K562 (cell line): ENCODE results near the gene OR4N5. TPM values are rescaled to one million over a fixed set of nuclear protein-coding genes. Genes with fewer than 3 reads are reported as not detected.
A peak's percentile ranks its signal among the peaks of the same experiment; 100 is the strongest.

Source experiments
- ARNT ChIP-seq, 2 experiments: fragments of 450-650 bp; IDR thresholded peaks; 2 replicates each; pipeline ENCODE4 v1.6.1; 2016; ENCODE audit warnings: mild to moderate bottlenecking in 1 of 2
- CBFA2T2 ChIP-seq: fragments of 450-650 bp; conservative IDR thresholded peaks from 2 replicates; pipeline ENCODE4 v1.6.1; 2017; ENCODE audit warnings: mild to moderate bottlenecking
- CREM ChIP-seq: IDR thresholded peaks from 2 replicates; pipeline ENCODE4 v1.6.1; 2014; ENCODE audit warnings: antibody characterized with exemption, low read depth
- DACH1 ChIP-seq: fragments of 450-650 bp; IDR thresholded peaks from 2 replicates; pipeline ENCODE4 v1.6.1; 2018; ENCODE audit not compliant: partially characterized antibody
- GATAD2A ChIP-seq: fragments of 450-650 bp; IDR thresholded peaks from 2 replicates; pipeline ENCODE4 v1.6.1; 2017
- JUND ChIP-seq, 2 experiments: IDR thresholded peaks; 2 replicates in 1 of 2; 3 replicates in 1 of 2; pipeline ENCODE4 v1.6.1; 2011; ENCODE audit warnings: borderline replicate concordance in 2 of 2, low read depth in 2 of 2, low read length in 2 of 2, improper control_type of control experiment in 1 of 2, missing biosample characterization in 1 of 2, missing genetic modification characterization in 1 of 2, missing genetic modification reagents in 1 of 2
- MBD2 ChIP-seq: sonication (generic); IDR thresholded peaks from 2 replicates; pipeline ENCODE4 v1.6.1; 2016; ENCODE audit warnings: low read depth, borderline replicate concordance
- MTF1 ChIP-seq: fragments of 250-450 bp; sonication (Bioruptor Pico); IDR thresholded peaks from 2 replicates; pipeline ENCODE4 v1.9.0; 2021; ENCODE audit warnings: moderate library complexity, mild to moderate bottlenecking, inconsistent platforms, borderline replicate concordance
- NEUROD1 ChIP-seq: fragments of 150-350 bp; IDR thresholded peaks from 2 replicates; pipeline ENCODE4 v1.6.1; 2014; ENCODE audit warnings: borderline replicate concordance, low read length, low read depth; ENCODE audit not compliant: partially characterized antibody
- NFE2 ChIP-seq: IDR thresholded peaks from 2 replicates; pipeline ENCODE4 v1.6.1; 2014; ENCODE audit warnings: antibody characterized with exemption, low read depth
- PHF8 ChIP-seq: fragments of 200-600 bp; sonication (generic); IDR thresholded peaks from 2 replicates; pipeline ENCODE4 v1.6.1; 2012; ENCODE audit warnings: mixed run types, mild to moderate bottlenecking, inconsistent platforms, low read length, moderate library complexity, borderline replicate concordance
- POLR3G ChIP-seq: IDR thresholded peaks from 2 replicates; pipeline ENCODE4 v1.6.1; 2011; ENCODE audit not compliant: insufficient read length, insufficient replicate concordance; ENCODE audit errors: extremely low read depth
- RCOR1 ChIP-seq, 2 experiments: IDR thresholded peaks; 2 replicates each; pipeline ENCODE4 v1.6.1; 2012; ENCODE audit warnings: low read depth in 2 of 2, low read length in 2 of 2, borderline replicate concordance in 1 of 2, improper control_type of control experiment in 1 of 2
- TFE3 ChIP-seq: fragments of 450-650 bp; formaldehyde crosslinking; IDR thresholded peaks from 2 replicates; pipeline ENCODE4 v1.4.0; 2020; ENCODE audit warnings: mild to moderate bottlenecking, mixed read lengths
- THAP12 ChIP-seq: fragments of 250-450 bp; sonication (Bioruptor Pico); IDR thresholded peaks from 2 replicates; pipeline ENCODE4 v1.9.0; 2021; ENCODE audit warnings: mild to moderate bottlenecking, inconsistent platforms
- ZBED1 ChIP-seq: IDR thresholded peaks from 2 replicates; pipeline ENCODE4 v1.6.1; 2014
- ZMIZ1 ChIP-seq, 2 experiments: fragments of 150-350 bp in 1 of 2; IDR thresholded peaks; 2 replicates each; pipeline ENCODE4 v1.6.1; 2012 to 2016; ENCODE audit warnings: low read depth in 2 of 2, low read length in 2 of 2, mild to moderate bottlenecking in 1 of 2, moderate library complexity in 1 of 2
- ZNF12 ChIP-seq: sonication (generic); formaldehyde crosslinking; IDR thresholded peaks from 2 replicates; pipeline ENCODE4 v1.4.0; 2020; ENCODE audit warnings: mild to moderate bottlenecking, missing genetic modification reagents
- ZNF175 ChIP-seq: fragments of 200-800 bp; sonication (Bioruptor generic); IDR thresholded peaks from 2 replicates; pipeline ENCODE4 v1.6.1; 2016; ENCODE audit warnings: low read depth, mild to moderate bottlenecking, missing genetic modification characterization, missing compliant biosample characterization
- ZNF316 ChIP-seq: fragments of 450-650 bp; IDR thresholded peaks from 2 replicates; pipeline ENCODE4 v1.6.1; 2016
- ZNF589 ChIP-seq: fragments of 200-800 bp; sonication (Bioruptor generic); IDR thresholded peaks from 2 replicates; pipeline ENCODE4 v1.6.1; 2016; ENCODE audit warnings: low read depth, missing genetic modification characterization, missing compliant biosample characterization
- ZNF644 ChIP-seq: fragments of 200-800 bp; sonication (Bioruptor generic); IDR thresholded peaks from 2 replicates; pipeline ENCODE4 v1.6.1; 2016; ENCODE audit warnings: low read depth, missing genetic modification characterization, missing compliant biosample characterization
- polyA plus RNA-seq, 8 experiments: library from polyadenylated mRNA; depleted of rRNA in 4 of 8; stranded (reverse) in 5 of 8; unstranded in 3 of 8; fragments of >200 nt; fragmentation: Nextera tagmentation in 2 of 8; fragmentation: Illumina TruSeq in 1 of 8; extraction: Ambion mirVana in 2 of 8; extraction: Trizol in 1 of 8; gene quantifications; 2 replicates each; pipeline versions ENCODE4 v1.2.1 to v1.2.3, GENCODE V29; 2011 to 2014; ENCODE audit warnings: inconsistent platforms in 1 of 8, missing spikeins in 1 of 8
- total RNA-seq, 7 experiments: library from RNA; depleted of rRNA in 6 of 7; stranded (reverse); fragments of >200 nt in 6 of 7; fragmentation: Illumina TruSeq in 2 of 7; extraction: Trizol in 2 of 7; gene quantifications; 2 replicates each; pipeline versions ENCODE4 v1.2.1 to v1.2.3, GENCODE V29; 2011 to 2021; ENCODE audit warnings: low replicate concordance in 1 of 7

Gene OR4N5
- total and polyA plus RNA-seq, 9 of the 15 experiments (the other 6 are each of a cell fraction or from before 2014, with no cell fraction given), result not detected

GRCh38 chr14:20177433-20177974 lies 38.9 kb downstream of the OR4N5 start (continued):
- TF ChIP-seq THAP12 (CRISPR knock-in tag), result no peak
- peak; percentile 75 for TF ChIP-seq NEUROD1
- peak; percentile 98 for TF ChIP-seq CBFA2T2
- peak; percentile 60 for TF ChIP-seq NFE2
- TF ChIP-seq ZNF316, result peak; percentile 70
- peak; percentile 52 to 65; a peak in 1 of 4 replicates for TF ChIP-seq ARNT (IDR thresholded peaks at IDR 0.05)
- peak in 1 of 2 experiments; percentile 76; a peak in 2 of 4 replicates for TF ChIP-seq RCOR1 (IDR thresholded peaks at IDR 0.05; ENCODE audit: borderline replicate concordance in 1 of 2, low read depth in 2 of 2, low read length in 2 of 2)
- no peak for TF ChIP-seq MTF1
- peak; percentile 87 for TF ChIP-seq ZNF644 (tag)
- no peak for TF ChIP-seq GATAD2A
- TF ChIP-seq ZBED1, result 0 out of 2 replicates have a peak, but pooled peaks have one; percentile 56
- no peak for TF ChIP-seq POLR3G
- peak; percentile 65; the same call in 1 of the 2 replicates for TF ChIP-seq CREM
- TF ChIP-seq DACH1, result peak; percentile 76
- peak; percentile 74 for TF ChIP-seq JUND (IDR thresholded peaks at IDR 0.05; ENCODE audit: borderline replicate concordance, low read depth, low read length)
- TF ChIP-seq JUND (tag; IDR thresholded peaks at IDR 0.05; ENCODE audit: borderline replicate concordance, low read depth, low read length), result no peak; the same call in 2 of the 3 replicates
- TF ChIP-seq ZNF589, result peak; percentile 91
- TF ChIP-seq ZNF12 (CRISPR knock-in tag), result no peak
- peak; percentile 77; the same call in 1 of the 2 replicates for TF ChIP-seq ZNF175 (CRISPR knock-in tag)
- TF ChIP-seq TFE3 (CRISPR knock-in tag), result peak; percentile 37; the same call in 1 of the 2 replicates
- peak in 1 of 2 experiments; percentile 96; a peak in 2 of 4 replicates for TF ChIP-seq ZMIZ1 (IDR thresholded peaks at IDR 0.05; ENCODE audit: low read depth in 2 of 2, low read length in 2 of 2)
- TF ChIP-seq MBD2, result peak; percentile 56; the same call in 1 of the 2 replicates
- TF ChIP-seq PHF8, result no peak
